ENCODE data around the gene DIABLO.

DNA sequence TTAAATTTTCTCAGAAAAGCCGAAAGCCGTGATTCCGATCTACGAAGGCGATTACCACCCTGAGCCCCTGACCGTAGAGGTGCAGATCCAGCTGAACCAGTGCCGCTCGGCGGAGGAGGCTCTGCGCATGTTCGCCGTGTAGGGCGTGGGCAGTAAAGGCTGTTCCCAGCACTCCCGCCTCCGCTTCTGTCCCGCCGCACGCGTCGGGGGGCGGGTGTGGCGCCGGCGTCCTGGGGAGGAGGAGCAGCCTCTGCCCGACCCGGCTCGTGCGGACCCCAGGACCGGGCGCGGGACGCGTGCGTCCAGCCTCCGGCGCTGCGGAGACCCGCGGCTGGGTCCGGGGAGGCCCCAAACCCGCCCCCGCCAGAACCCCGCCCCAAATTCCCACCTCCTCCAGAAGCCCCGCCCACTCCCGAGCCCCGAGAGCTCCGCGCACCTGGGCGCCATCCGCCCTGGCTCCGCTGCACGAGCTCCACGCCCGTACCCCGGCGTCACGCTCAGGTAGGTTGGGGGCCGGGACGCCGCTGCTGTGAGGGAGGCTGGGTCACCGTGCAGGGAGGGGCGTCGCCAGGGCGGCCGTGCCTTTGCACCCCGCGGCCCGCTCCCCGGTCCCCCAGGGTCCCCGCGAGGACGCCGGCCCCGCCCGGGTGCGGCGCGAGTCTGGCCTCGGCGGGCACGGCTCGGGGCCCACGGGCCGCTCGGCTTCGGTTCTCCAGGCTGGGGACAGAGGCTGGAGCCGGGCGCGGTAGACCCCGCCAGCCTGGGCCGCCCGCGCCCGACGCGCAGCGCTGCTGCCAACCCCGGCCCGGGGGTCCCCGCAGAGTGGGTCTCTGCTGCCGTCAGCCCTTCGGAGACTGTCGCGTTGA lies 22.3 kb downstream of the DIABLO start, which contains the start of gene B3GNT4:
- TF ChIP-seq RAD21 (conservative IDR thresholded peaks at IDR 0.05 in 1 of 2, IDR thresholded peaks at IDR 0.05 in 1 of 2) (no peak), JUN (IDR thresholded peaks at IDR 0.05) (peak in 1 of 2 experiments; percentile 68; a peak in 1 of 5 replicates), RFX5 (IDR thresholded peaks at IDR 0.05) (no peak), NR3C1 (IDR thresholded peaks at IDR 0.05) (no peak), POLR2A (IDR thresholded peaks at IDR 0.05; ENCODE audit: low read length) (peak; percentile 59), MYC (IDR thresholded peaks at IDR 0.05; ENCODE audit: borderline replicate concordance, low read length) (no peak)
- TF ChIP-seq, protein P1, sequence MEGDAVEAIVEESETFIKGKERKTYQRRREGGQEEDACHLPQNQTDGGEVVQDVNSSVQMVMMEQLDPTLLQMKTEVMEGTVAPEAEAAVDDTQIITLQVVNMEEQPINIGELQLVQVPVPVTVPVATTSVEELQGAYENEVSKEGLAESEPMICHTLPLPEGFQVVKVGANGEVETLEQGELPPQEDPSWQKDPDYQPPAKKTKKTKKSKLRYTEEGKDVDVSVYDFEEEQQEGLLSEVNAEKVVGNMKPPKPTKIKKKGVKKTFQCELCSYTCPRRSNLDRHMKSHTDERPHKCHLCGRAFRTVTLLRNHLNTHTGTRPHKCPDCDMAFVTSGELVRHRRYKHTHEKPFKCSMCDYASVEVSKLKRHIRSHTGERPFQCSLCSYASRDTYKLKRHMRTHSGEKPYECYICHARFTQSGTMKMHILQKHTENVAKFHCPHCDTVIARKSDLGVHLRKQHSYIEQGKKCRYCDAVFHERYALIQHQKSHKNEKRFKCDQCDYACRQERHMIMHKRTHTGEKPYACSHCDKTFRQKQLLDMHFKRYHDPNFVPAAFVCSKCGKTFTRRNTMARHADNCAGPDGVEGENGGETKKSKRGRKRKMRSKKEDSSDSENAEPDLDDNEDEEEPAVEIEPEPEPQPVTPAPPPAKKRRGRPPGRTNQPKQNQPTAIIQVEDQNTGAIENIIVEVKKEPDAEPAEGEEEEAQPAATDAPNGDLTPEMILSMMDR (IDR thresholded peaks at IDR 0.05) = no peak

All from A549 (cell line).